RWPE2 (cell line): ENCODE measurements around the gene SHISA7.

ENCODE experiments used
- ATAC-seq: fragments of 200-7000 bp; cut with Tn5 transposase; 3 replicates; pipeline ENCODE4 v1.9.1; 2021; ENCODE audit warnings: low read depth
- DNase-seq: peaks from one replicate; pipeline ENCODE4 v3.0.0-alpha.2; 2020; ENCODE audit warnings: low spot score
- H3K27ac ChIP-seq: fragments of 450-650 bp; 2 replicates; pipeline ENCODE4 v1.5.1; 2017; ENCODE audit warnings: mild to moderate bottlenecking; ENCODE audit not compliant: poor library complexity, severe bottlenecking
- H3K27me3 ChIP-seq: fragments of 250-450 bp; sonication (Bioruptor Pico); 2 replicates; pipeline ENCODE4 v1.5.1; 2021; ENCODE audit warnings: mild to moderate bottlenecking, moderate library complexity; ENCODE audit not compliant: insufficient read depth, poor library complexity, severe bottlenecking
- H3K36me3 ChIP-seq: fragments of 250-450 bp; sonication (Bioruptor Pico); 2 replicates; pipeline ENCODE4 v1.5.1; 2020; ENCODE audit warnings: low read depth, mild to moderate bottlenecking, moderate library complexity
- H3K4me1 ChIP-seq: fragments of 250-450 bp; sonication (Bioruptor Pico); 2 replicates; pipeline ENCODE4 v1.5.1; 2021; ENCODE audit warnings: mild to moderate bottlenecking, moderate library complexity; ENCODE audit not compliant: insufficient read depth, poor library complexity, severe bottlenecking
- H3K4me3 ChIP-seq: fragments of 250-450 bp; sonication (Bioruptor Pico); 2 replicates; pipeline ENCODE4 v1.5.1; 2021; ENCODE audit warnings: mild to moderate bottlenecking, moderate library complexity; ENCODE audit not compliant: severe bottlenecking
- H3K9me3 ChIP-seq: fragments of 250-450 bp; sonication (Bioruptor Pico); 2 replicates; pipeline ENCODE4 v1.5.1; 2021; ENCODE audit warnings: mild to moderate bottlenecking, moderate library complexity; ENCODE audit not compliant: severe bottlenecking
- TF ChIP-seq, protein P1 (sequence below): fragments of 450-650 bp; IDR thresholded peaks from one replicate; pipeline ENCODE4 v1.5.1; 2017; ENCODE audit warnings: mild to moderate bottlenecking, moderate library complexity; ENCODE audit not compliant: poor library complexity, severe bottlenecking

The SHISA7 gene

DNA sequence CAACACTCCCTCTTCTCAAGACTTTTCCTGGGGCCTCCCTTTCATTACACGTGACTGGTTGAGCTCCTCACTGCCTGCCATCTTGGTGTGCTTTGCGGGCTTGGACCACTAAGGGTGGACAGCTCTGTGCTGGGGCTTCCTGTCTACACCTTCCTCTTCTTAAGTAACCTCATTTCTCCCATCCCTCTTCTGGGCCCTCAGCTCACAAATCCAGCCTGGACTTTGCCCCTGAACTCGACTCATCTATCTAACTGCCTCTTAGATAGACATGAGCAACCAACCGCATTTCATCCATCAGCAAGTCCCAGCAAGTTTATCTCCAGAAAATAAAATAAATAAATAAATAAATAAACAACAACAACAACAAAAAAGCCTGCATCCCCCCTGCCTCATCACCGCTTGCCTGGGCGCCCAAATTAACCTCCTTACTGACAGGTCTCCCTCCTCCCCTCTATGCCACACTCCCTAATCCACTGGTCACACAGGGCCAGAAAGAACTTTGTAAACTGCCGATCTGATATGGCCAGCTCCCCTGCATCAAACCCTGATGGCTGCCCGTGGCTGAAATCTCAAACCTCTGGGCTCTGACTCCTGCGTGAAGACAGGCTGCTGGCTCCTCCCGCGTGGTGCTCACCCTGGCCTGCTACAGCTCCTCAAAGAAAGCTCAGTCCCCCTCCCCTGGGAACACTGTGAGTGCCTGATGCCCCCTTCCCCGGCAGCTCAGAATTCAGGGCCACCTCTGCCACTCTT is 10.6 kb upstream of the SHISA7 start:
- no peak overlapping the region for H3K4me3 ChIP-seq
- ATAC-seq = no peak; the same call in 2 of the 3 replicates
- no peak for DNase-seq
- TF ChIP-seq, protein P1, sequence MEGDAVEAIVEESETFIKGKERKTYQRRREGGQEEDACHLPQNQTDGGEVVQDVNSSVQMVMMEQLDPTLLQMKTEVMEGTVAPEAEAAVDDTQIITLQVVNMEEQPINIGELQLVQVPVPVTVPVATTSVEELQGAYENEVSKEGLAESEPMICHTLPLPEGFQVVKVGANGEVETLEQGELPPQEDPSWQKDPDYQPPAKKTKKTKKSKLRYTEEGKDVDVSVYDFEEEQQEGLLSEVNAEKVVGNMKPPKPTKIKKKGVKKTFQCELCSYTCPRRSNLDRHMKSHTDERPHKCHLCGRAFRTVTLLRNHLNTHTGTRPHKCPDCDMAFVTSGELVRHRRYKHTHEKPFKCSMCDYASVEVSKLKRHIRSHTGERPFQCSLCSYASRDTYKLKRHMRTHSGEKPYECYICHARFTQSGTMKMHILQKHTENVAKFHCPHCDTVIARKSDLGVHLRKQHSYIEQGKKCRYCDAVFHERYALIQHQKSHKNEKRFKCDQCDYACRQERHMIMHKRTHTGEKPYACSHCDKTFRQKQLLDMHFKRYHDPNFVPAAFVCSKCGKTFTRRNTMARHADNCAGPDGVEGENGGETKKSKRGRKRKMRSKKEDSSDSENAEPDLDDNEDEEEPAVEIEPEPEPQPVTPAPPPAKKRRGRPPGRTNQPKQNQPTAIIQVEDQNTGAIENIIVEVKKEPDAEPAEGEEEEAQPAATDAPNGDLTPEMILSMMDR = no peak
- H3K27ac ChIP-seq = no peak overlapping the region
- H3K9me3 ChIP-seq = no peaks in the 10 kb centered on the region
- peaks cover 18% of the 10 kb centered on the region for H3K27me3 ChIP-seq
- no peaks in the 10 kb centered on the region for H3K4me1 ChIP-seq
- H3K36me3 ChIP-seq = no peaks in the 10 kb centered on the region

DNA sequence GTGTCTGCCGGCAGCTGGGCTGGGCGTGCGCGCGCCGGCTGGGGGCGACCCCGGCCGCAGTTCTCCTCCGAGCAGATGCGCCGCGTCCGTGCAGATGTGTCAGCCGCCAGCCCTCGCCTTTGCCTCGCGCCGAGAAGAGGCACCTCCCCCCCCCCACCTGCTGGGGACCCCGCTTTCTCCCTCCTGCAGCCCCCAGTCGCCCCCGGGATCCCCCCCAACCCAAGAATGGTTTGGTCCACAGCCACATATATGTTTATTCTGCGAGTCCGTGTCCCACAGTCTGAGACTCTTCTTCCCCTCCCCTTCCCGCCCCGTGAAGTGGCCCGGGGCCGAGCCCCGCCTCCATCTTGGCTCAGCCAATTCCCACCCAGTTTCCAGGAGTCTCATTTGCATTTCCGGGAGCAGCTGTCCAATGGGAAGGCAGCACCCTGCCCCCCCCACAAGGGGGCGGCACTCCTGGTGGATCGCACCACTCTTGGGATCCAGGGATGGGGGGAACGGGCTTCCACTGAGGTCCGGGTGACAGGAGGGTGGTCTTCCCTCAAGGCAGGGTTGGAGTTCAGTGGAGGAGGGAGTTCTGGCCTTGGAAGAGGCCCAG is 9.7 kb upstream of the SHISA7 start:
- Histone ChIP-seq H3K36me3 (no peaks in the 10 kb centered on the region), H3K4me1 (no peaks in the 10 kb centered on the region), H3K4me3 (no peak overlapping the region), H3K27ac (no peak overlapping the region), H3K9me3 (no peaks in the 10 kb centered on the region), H3K27me3 (peaks cover 18% of the 10 kb centered on the region)
- TF ChIP-seq, protein P1 = no peak
- DNase-seq = peak; percentile 51
- ATAC-seq = peak; percentile 48; the same call in 2 of the 3 replicates

DNA sequence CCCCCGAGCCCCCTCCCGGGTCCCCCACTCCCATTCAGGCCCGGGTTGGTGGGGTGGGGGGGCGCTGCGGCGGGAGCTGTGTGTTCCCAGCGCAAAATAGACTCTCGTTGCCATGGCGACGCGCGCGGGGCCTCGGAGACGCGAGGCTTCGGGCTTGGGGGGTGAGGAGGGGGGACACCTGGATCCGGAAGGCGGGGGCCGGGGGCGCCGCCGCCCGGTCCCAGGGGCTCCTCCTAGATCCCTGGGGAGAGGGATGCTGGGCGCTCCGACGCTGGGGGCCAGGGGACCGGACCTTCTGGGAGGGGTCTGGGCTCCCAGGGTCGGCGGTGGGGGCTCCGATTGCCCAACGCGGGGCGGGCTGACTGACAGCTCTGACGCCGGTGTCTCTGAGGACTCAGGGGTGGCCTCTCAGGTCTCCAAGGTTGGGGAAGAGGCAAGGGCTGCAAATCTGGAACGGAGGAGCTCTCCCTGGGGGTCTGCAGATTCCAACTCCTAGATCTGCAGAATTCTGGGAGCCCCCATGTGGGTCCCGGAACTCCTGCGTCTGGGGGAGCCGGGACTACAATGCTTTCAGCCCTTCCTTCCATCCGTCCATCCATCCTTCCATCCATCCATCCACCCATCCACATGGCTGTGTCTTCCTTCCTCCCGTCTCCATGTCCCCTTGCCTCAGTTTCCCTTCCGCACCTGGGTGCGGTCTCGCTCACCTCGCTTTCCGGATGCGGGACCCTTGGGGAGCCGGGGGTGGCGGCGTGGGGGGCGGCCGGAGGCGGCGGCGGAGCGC is 9.1 kb upstream of the SHISA7 start:
- Histone ChIP-seq H3K9me3 (no peaks in the 10 kb centered on the region), H3K27ac (no peak overlapping the region), H3K4me3 (no peak overlapping the region), H3K36me3 (no peaks in the 10 kb centered on the region), H3K4me1 (no peaks in the 10 kb centered on the region), H3K27me3 (peaks cover 18% of the 10 kb centered on the region)
- DNase-seq = peak; percentile 62
- ATAC-seq = no peak
- TF ChIP-seq, protein P1 = no peak

DNA sequence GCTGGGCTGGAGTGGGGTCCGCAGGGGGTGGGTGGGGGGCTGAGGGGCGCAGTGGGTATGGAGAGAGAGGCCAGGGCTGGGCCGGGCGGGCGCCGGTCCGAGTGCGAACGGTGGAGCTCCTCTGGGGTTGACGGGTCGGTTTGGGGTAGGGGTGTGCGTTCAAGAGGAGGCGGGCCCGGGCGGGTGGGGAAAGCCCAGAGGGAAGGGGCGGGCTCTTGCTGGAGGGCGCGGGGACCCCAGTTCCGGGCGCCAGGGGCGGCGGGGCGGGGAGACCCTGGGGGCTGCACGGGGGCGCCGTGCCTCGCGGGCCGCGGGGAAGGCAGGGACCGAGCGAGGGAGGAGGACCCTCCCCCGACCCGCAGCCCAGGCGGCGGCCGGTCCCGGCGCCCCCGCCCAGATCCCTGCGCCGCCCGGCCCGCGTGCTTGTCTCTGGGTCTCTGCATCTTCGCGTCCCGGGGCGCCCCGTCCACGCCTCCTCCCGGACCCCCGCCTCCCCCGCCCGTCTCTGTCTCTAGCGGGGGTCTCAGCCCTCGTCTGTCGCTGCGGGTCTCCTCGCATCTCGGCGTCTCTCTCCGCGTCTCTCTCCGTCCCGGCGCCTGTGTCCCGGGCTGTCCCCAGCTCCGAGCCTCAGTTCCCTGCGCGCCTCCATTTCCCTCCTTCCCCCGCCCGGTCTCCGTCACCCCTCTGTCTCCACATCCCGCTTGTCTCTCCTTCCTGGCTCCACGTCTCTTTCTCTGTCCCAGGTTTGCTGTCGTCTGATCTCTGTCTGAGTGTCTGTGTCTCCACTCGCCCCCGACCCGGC is 8.3 kb upstream of the SHISA7 start:
- peaks cover 18% of the 10 kb centered on the region for H3K27me3 ChIP-seq
- no peaks in the 10 kb centered on the region for H3K36me3 ChIP-seq
- DNase-seq = no peak
- TF ChIP-seq, protein P1 = no peak
- no peaks in the 10 kb centered on the region for H3K9me3 ChIP-seq
- ATAC-seq = no peak
- peaks cover 3% of the 10 kb centered on the region for H3K4me1 ChIP-seq
- no peak overlapping the region for H3K27ac ChIP-seq
- H3K4me3 ChIP-seq = no peak overlapping the region
